Loucy (cell line): ENCODE results near the gene ASB9.

Source experiments
- CTCF ChIP-seq: fragments of 200-600 bp; sonication (generic); conservative IDR thresholded peaks from 2 replicates; pipeline ENCODE4 v1.5.1; 2014; ENCODE audit warnings: mild to moderate bottlenecking, antibody characterized with exemption, low read length
- EZH2phosphoT487 ChIP-seq: fragments of 200-600 bp; IDR thresholded peaks from 2 replicates; pipeline ENCODE4 v1.6.1; 2018; ENCODE audit warnings: antibody characterized with exemption, mild to moderate bottlenecking, moderate library complexity, borderline replicate concordance

- TF ChIP-seq CTCF (no peak), EZH2phosphoT487 (no peak)
These were observed 763 bp downstream of the ASB9 start for GRCh38 chrX:15269120-15269519.
